A549 (cell line): ENCODE results near the gene MAPT.

ENCODE experiments used
- CHD2 ChIP-seq: fragments of 150-350 bp; IDR thresholded peaks from 2 replicates; pipeline ENCODE4 v1.6.1; 2014; ENCODE audit warnings: low read length; ENCODE audit not compliant: partially characterized antibody
- CHD4 ChIP-seq: fragments of 200-600 bp; sonication (generic); IDR thresholded peaks from 2 replicates; pipeline ENCODE4 v1.6.1; 2016; ENCODE audit warnings: antibody characterized with exemption, mild to moderate bottlenecking, borderline replicate concordance
- CTCF ChIP-seq: fragments of >200 bp; sonication (Bioruptor Twin); formaldehyde crosslinking; IDR thresholded peaks from 3 replicates; pipeline ENCODE4 v1.5.1; 2016
- EP300 ChIP-seq, 2 experiments: fragments of >200 bp; sonication (Bioruptor Twin); formaldehyde crosslinking; IDR thresholded peaks; 2 replicates in 1 of 2; 3 replicates in 1 of 2; pipeline ENCODE4 v1.6.1; 2016 to 2017
- ESRRA ChIP-seq: fragments of 150-350 bp; IDR thresholded peaks from 2 replicates; pipeline ENCODE4 v1.6.1; 2014; ENCODE audit warnings: mild to moderate bottlenecking, low read length, borderline replicate concordance
- MAX ChIP-seq: IDR thresholded peaks from 2 replicates; pipeline ENCODE4 v1.6.1; 2012
- POLR2A ChIP-seq: IDR thresholded peaks from 2 replicates; pipeline ENCODE4 v1.6.1; 2012; ENCODE audit warnings: mild to moderate bottlenecking, low read length
- RFX5 ChIP-seq: fragments of 450-650 bp; IDR thresholded peaks from 2 replicates; pipeline ENCODE4 v1.7.1; 2014; ENCODE audit warnings: antibody characterized with exemption, mild to moderate bottlenecking, moderate library complexity
- RNF2 ChIP-seq: fragments of 200-600 bp; sonication (generic); IDR thresholded peaks from 2 replicates; pipeline ENCODE4 v1.6.1; 2016; ENCODE audit warnings: low read depth, mild to moderate bottlenecking, antibody characterized with exemption, moderate library complexity, borderline replicate concordance
- USF2 ChIP-seq: fragments of 450-650 bp; IDR thresholded peaks from 2 replicates; pipeline ENCODE4 v1.6.1; 2014; ENCODE audit warnings: antibody characterized with exemption

- no peak for TF ChIP-seq EP300 (IDR thresholded peaks at IDR 0.05)
- TF ChIP-seq CHD4 = no peak
- no peak for TF ChIP-seq CTCF
- no peak for TF ChIP-seq RFX5
- no peak for TF ChIP-seq ESRRA
- no peak for TF ChIP-seq MAX
- no peak for TF ChIP-seq POLR2A
- no peak for TF ChIP-seq RNF2
- no peak for TF ChIP-seq CHD2
- TF ChIP-seq USF2 = no peak
Observed at GRCh38 chr17:46057366-46057765, 163.0 kb downstream of the MAPT start.
